Stimulated activated CD8-positive, alpha-beta memory T cell treated with anti-CD3 and anti-CD28 coated beads, Interleukin-7, amount 100 ng/mL, for 1 hour (primary cell): Measurements from ENCODE around the gene PIM2.

Experiments
- DNase-seq, 2 donors: peaks; one replicate each; pipeline ENCODE4 v3.0.0-alpha.2; 2020; ENCODE audit warnings: low read depth in 2 of 2

PIM2 gene

GRCh38 chrX:48936429-48937053 lies 17.7 kb upstream of the PIM2 start:
- no peak for DNase-seq

DNA sequence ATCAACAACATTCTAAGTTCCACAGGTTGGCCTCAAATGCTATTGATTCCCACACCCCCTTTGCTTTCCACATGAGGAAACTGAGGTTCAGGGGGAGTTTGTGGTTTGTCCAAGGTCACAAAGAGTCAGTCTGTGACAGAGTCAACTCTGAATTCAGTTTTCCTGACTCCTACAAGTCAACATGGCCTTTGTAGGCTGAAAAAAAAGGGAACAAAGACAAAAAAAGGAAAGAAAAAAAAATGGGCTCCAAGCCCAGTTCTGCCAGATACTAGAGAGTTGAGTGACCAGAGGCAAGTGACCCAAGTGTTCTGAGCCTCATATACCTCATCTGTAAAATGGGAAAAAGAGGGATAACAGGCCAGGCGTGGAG lies 16.5 kb upstream of the PIM2 start:
- no peak for DNase-seq

- DNase-seq: no peak
These were observed 15.9 kb upstream of the PIM2 start for GRCh38 chrX:48934581-48935300.

DNA sequence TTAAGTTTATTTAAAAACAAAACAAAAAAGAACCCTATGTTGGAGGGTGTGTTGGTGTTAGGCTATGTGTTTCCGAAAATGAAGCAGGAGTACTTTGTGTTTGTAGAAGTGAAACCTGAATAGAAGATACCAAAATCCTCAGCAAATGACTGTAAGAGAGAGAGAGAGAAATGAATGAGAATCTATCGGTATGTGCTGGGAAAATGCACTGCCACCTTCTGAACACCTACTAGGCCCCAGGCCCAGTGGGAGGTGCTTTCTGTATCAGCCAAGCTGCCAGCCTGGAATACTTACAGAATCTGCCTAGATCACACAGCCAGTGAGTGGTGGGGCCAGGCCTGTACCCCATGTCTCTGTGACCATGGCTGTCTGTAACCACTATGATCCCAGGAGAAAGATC lies 14.9 kb upstream of the PIM2 start:
- no peak for DNase-seq

- no peak for DNase-seq
These were observed 9.0 kb upstream of the PIM2 start for GRCh38 chrX:48927736-48928382.

DNA sequence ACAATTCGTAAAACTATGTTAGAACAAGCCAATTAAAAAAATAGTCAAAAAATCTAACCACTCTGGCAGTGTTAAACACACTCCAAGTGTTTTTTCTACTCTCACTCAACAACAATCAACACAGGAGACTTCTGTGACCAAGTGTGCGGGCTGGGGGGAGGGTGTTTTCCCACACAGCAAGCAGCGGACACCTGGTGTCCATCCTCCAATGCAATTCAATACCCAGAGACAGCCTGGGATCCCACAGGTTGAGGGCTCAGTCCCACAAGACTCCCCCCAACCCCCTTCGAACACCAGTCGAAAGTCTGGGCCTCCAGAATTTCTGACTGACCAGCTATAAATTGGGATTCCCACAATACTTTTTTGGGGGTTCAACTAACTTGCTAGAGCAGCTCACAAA lies 8.3 kb upstream of the PIM2 start:
- no peak for DNase-seq

DNA sequence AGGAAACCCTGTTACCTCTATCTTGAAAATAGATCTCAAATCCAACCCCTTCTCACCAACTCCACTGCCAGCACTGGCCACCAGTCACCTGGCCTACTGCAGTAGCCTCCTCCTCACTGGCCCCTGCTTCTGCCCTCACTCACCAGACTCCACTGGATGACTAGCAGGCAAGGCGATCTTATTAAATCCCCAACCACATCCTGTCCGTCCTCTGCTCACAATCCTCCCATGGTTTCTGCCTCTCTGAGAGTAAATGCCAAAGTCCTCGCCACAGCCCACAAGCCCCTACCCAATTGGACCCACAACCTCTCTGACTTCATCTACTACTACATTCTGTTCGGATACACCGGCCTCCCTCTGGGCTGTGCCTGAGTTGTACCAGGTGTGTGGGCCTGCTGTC lies 5.4 kb upstream of the PIM2 start:
- no peak for DNase-seq

- no peak for DNase-seq
These were observed 4.9 kb upstream of the PIM2 start for GRCh38 chrX:48923771-48924170.

- DNase-seq: no peak
These were observed 1.9 kb upstream of the PIM2 start for GRCh38 chrX:48920718-48921104.

GRCh38 chrX:48919947-48920717 lies 1.3 kb upstream of the PIM2 start:
- DNase-seq: no peak

GRCh38 chrX:48919360-48919841 lies 577 bp upstream of the PIM2 start:
- no peak for DNase-seq

- DNase-seq: no peak
These were observed 552 bp downstream of the PIM2 start for GRCh38 chrX:48918301-48918642.

- peak; percentile 69 to 77 for DNase-seq
These were observed 1.5 kb downstream of the PIM2 start for GRCh38 chrX:48917139-48918001.

GRCh38 chrX:48914593-48915493 lies 4.0 kb downstream of the PIM2 start:
- DNase-seq: no peak

GRCh38 chrX:48913605-48914366 lies 5.0 kb downstream of the PIM2 start:
- no peak for DNase-seq

DNA sequence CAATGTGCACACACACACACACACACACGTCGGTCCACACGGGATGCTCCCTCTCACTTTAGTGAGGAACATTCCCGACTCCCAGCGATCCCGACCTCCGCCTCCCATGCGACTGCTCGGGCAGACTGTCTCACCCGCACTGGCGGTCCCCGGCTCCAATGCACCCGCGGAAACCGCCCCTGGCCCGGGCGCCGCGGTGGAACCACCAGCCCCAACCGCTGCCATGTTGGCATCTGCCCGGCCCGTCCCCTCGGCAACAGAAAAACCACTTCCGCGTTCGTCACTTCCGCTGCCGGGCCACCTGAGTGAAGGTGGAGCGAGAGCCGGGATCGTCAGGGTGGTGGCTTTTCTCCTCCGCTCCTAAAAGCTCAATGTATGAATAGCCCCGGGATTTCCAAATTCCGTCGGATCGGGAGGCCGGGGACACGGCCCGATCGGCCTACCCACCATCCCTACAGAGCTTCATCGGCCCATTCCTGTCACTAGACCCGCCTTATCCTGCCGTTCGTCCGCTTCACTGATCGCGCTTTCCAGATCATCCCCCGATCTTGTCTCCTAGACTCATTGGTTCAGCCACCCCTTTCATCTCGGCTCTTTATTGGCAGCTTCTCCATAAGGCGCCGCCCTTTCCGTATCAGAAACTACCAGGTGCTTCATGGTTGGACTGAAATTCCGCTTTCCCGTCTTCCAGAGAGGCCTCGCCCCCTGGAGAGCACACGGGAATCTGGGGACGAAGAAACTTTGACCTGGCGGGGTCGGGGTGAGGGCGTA lies 7.2 kb downstream of the PIM2 start, which contains the start of gene SLC35A2:
Gene SLC35A2, minus strand, starts transcription at position 235 of the 771 bp plus-strand sequence. Its CDS starts 10 bp downstream, at position 225.
- peak; percentile 74 to 80 for DNase-seq

GRCh38 chrX:48910926-48911411 lies 7.9 kb downstream of the PIM2 start:
- no peak for DNase-seq

- no peak for DNase-seq
These were observed 9.0 kb downstream of the PIM2 start for GRCh38 chrX:48909703-48910294.
